ENCODE measurements around the gene UST. TPM values are rescaled to one million over a fixed set of nuclear protein-coding genes. Genes with fewer than 3 reads are reported as not detected.

Gene UST
- total RNA-seq, 1 experiment from 2014 or later: 6.1 TPM

GRCh38 chr6:148951662-148952061, 204.8 kb downstream of the UST start:
- H2AFZ ChIP-seq (ENCODE audit: low read depth, low read length, poor library complexity, severe bottlenecking): no peak overlapping the region
- ChIA-PET CTCF (interaction anchor here (0.7 kb wide), 1 partner anchor 373 kb away, joined by 3 read pairs; no protein-coding TSS in a partner anchor), RAD21 (ENCODE audit: low non-redundant PET in 1 of 2, low total read pairs in 2 of 2, uncharacterized antibody in 2 of 2, unreplicated experiment in 2 of 2) (no interaction called here), POLR2A (no interaction called here)
- no peaks in the 10 kb centered on the region for H3K27me3 ChIP-seq (ENCODE audit: insufficient read depth, low read length)
- TF ChIP-seq REST (IDR thresholded peaks at IDR 0.05; ENCODE audit: low read depth): no peak
- no peak for TF ChIP-seq SP1 (IDR thresholded peaks at IDR 0.05; ENCODE audit: low read depth)
- TF ChIP-seq ZBTB33 (IDR thresholded peaks at IDR 0.05; ENCODE audit: extremely low read depth, insufficient replicate concordance, low read length): no peak
- TF ChIP-seq YY1 (IDR thresholded peaks at IDR 0.05; ENCODE audit: extremely low read depth, insufficient replicate concordance, low read depth, low read length): no peak
- TF ChIP-seq ELF1 (IDR thresholded peaks at IDR 0.05; ENCODE audit: borderline replicate concordance, low read depth): no peak
- TF ChIP-seq RAD21 (IDR thresholded peaks at IDR 0.05; ENCODE audit: low read depth): no peak
- no peak for TF ChIP-seq TCF7L2 (IDR thresholded peaks at IDR 0.05; ENCODE audit: borderline replicate concordance, extremely low read depth, insufficient read depth, insufficient read length)
- no peak for TF ChIP-seq CTCF (IDR thresholded peaks at IDR 0.05 in 2 of 3, conservative IDR thresholded peaks at IDR 0.05 in 1 of 3; ENCODE audit: borderline replicate concordance in 1 of 3, insufficient read depth in 1 of 3, low read depth in 2 of 3, low read length in 2 of 3)
- no peak for TF ChIP-seq JUND (IDR thresholded peaks at IDR 0.05)
- no peak for TF ChIP-seq POLR2A (IDR thresholded peaks at IDR 0.05; ENCODE audit: borderline replicate concordance, extremely low read depth, insufficient read depth, insufficient read length)
- TF ChIP-seq SRF (IDR thresholded peaks at IDR 0.05; ENCODE audit: low read depth): no peak
- no peak for TF ChIP-seq EZH2 (IDR thresholded peaks at IDR 0.05)
- no peak for TF ChIP-seq CEBPB (IDR thresholded peaks at IDR 0.05; ENCODE audit: low read depth)
- H3K4me1 ChIP-seq (ENCODE audit: control insufficient read depth in 1 of 2, insufficient read depth in 2 of 2, low read length in 2 of 2): 0 out of 4 replicates have a peak, but pooled peaks cover 0 to 2% of the 10 kb centered on the region in 2 experiments
- no peaks in the 10 kb centered on the region for H3K9me3 ChIP-seq (ENCODE audit: control insufficient read depth in 1 of 2, insufficient read depth in 1 of 2, low read depth in 1 of 2, low read length in 2 of 2)
- DNase-seq (ENCODE audit: low read depth, low spot score): no peak
- H3K9ac ChIP-seq (ENCODE audit: low read length): no peak overlapping the region
- intact Hi-C loops (cut with micrococcal nuclease): no loop called here
- no peak overlapping the region for H3K4me2 ChIP-seq (ENCODE audit: low read length)
- H3K9me2 ChIP-seq (ENCODE audit: insufficient read depth): no peaks in the 10 kb centered on the region
- BruUV-seq (replicated peaks): no TSS peak
- no peak for ATAC-seq
- no peaks in the 10 kb centered on the region for H3K36me3 ChIP-seq (ENCODE audit: control insufficient read depth in 1 of 2, insufficient read depth in 2 of 2, low read length in 2 of 2)
- no peaks in the 10 kb centered on the region for H3K79me2 ChIP-seq (ENCODE audit: insufficient read depth, low read length)
- no peak overlapping the region for H3K4me3 ChIP-seq (replicated peaks in 1 of 2; ENCODE audit: low read depth in 1 of 2, low read length in 2 of 2)
- no peaks in the 10 kb centered on the region for H4K20me1 ChIP-seq (ENCODE audit: insufficient read depth)
- H3K27ac ChIP-seq (ENCODE audit: low read depth, low read length): no peak overlapping the region
